T-helper 2 cell treated with Interferon-gamma antibody and Interleukin-4, amounts not matched to agents 100 ng/mL and 5 ng/mL, for 36 hours (primary cell): ENCODE data around the gene MRPL33. TPM values are rescaled to one million over a fixed set of nuclear protein-coding genes. Genes with fewer than 3 reads are reported as not detected.
"Not testable (repeated sequence)": the region's sequence is repeated elsewhere in the genome, so short reads cannot be mapped to it uniquely, and the experiment has no call there.

Source experiments
- intact Hi-C: fragments of 100-400 bp; cut with micrococcal nuclease; formaldehyde crosslinking; loops from one replicate; pipeline ENCODE4 v1.15.1; 2023
- total RNA-seq: library from RNA; stranded (reverse); gene quantifications from 2 replicates; pipeline ENCODE4 v1.2.3, GENCODE V29; 2022

Gene MRPL33
- total RNA-seq, 1 donor from 2014 or later, result 41.6 TPM

DNA sequence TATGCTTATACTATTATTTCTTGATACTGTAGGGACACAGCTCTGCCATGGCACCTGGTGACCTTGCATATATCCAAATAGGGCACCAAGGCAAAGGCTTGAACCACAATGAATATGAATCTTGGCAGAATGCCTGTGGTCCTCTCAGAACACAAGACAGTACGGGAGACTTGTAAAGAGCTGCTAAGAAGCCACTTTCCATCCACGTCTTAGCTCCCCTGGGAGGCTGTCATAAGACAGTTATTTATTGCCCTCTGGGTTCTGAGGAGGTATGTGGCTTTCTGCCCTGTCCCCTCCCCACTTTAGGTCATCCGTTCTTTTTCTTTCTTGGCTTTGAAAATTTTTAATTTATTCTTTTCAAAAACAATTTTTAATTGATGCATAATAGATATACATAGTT is 29.8 kb upstream of the MRPL33 start:
- intact Hi-C loops, result no loop called here

DNA sequence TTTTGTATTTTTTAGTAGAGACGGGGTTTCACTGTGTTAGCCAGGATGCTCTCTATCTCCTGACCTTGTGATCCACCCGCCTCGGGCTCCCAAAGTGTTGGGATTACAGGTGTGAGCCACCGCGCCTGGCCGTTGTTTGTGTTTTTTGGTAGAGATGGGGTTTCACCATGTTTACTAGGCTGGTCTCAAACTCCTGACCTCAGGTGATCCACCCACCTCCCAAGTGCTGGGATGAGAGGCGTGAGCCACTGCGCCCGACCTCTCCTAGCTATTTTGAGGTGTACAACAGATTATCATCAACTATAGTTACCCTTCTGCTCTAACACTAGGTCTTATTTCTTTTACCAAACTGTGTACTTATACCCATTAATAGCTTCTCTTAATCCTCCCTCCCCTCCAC is 28.9 kb upstream of the MRPL33 start:
- intact Hi-C loops, result no loop called here

DNA sequence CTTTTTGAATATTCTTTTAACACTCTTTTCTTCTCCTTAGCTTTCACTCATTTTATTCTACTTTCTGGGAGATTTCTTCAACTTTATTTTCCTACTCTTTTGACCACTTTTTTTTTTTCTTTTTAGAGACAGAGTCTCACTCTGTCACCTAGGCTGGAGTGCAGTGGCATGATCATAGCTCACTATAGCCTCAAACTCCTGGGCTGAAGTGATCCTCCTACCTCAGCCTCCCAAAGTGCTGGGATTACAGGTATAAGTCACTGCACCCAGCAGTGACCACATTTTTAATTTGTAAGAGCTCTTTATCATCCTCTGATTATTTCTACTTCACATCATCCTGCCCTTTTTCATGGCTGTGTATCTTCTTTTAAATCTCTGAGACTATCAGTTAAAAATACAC is 26.0 kb upstream of the MRPL33 start:
- intact Hi-C loops, result not testable (repeated sequence)

DNA sequence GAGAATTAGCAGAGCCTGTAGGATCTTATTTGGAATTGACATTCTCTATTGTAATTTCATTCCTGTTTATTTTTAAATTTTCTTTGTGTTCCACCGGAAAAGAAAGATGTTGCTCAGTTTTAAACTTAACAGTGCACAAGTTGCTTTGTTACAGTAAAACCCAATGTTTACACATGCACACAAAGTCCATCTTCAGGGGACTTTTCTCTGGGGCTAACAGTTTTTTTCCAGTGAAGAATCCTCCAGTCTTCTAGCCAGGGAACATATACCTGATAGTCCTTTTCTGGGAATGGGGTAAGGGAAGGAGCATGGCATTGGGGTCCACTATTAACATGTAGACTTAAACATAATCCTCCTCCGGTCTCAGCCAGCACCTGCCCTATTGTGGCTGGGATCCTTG is 25.2 kb upstream of the MRPL33 start:
- intact Hi-C loops, result no loop called here

DNA sequence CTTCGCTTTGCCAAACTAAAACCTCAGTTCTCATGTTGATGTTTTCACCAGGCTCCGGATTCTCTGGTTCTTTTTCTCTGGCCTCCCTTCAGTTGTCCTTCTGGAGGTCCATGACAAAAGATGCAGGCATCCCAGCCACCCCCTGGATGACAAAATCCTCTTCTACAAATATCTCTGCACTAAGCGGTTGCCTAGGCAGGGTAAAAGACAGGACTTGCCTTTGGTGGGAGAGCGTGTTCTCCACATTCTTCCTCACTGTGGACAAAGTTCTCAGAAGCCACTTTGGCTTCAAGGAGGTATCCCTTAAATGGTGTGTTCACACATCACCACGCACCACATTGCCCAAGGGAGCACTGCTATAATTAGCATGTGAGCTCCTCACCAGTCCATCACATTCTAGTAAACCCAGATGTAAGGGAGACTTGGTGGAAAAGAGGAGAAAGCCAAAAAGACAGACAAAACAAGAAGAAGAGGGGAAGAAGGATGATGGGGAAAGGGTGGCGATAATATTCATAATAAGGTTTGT is 23.6 kb upstream of the MRPL33 start:
- intact Hi-C loops, result no loop called here

DNA sequence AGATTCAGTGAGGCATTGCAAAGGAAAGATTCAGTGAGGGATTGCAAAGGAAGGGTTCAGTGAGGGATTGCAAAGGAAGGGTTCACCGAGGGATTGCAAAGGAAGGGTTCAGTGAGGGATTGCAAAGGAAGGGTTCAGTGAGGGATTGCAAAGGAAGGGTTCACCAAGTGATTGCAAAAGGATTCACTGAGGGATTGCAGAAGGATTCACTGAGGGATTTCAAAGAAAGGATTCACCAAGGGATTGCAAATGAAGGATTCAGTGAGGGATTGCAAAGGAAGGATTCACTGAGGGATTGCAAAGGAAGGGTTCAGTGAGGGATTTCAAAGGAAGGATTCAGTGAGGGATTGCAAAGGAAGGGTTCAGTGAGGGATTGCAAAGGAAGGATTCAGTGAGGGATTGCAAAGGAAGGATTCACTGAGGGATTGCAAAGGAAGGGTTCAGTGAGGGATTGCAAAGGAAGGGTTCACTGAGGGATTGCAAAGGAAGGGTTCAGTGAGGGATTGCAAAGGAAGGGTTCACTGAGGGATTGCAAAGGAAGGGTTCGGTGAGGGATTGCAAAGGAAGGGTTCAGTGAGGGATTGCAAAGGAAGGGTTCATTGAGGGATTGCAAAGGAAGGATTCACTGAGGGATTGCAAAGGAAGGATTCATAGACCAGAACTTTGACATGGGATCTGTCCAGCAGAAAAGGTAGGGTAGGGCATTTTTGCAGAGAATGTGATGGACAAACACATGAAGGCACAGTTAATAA is 22.5 kb upstream of the MRPL33 start:
- intact Hi-C loops, result not testable (repeated sequence)

DNA sequence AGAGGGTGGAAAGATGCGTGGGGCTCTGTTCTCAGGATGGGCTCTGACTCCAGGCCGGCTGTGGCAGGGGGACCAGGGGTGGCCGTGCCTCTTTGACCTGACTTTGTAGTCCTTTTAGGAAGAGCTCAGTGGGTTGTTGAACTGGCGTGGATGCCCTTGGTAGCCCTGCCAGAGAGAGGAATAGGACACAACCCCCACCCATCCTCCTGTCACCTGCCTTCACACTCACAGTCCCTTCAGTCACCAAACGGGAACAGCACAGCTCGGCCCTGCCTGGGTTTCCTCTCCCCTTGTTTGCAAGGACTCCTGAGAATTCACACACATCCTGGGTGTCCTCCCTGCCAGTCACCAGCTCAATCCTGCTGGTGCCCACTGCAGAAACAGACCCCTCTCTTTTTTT is 20.1 kb upstream of the MRPL33 start:
- intact Hi-C loops, result no loop called here

DNA sequence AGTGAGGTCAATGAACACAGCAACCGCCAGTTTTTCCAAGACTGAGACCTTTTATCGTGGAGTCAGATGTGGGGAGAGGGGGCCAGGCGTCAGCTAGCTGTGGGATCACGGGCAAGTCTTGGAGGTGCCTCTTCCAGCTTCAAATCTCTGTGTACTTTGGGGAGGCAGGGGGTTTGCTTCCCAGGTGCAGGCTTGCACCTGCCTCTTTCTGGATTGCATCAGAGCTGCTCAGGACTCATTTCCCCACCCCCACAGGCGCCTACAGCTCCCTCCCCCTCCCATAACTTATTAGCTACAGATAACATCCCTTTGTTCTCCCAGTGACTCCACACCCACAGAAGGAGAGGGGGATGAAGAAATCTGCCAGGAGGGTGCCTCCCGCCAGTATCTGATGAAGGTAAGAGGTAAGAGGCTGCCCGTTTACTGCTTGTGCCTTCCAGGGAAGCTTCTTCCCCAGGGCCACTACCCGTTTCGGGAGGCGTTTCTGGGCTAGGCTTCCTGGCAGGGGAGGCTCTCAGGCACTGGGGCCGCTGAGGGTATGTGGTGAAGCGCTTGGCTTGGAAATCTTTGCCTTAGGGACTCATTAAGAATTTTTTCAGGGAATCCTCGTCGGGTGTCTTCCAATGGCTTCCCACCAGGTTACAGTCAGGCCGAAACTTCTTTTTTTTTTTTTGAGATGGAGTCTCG is 18.8 kb upstream of the MRPL33 start:
- intact Hi-C loops, result no loop called here

DNA sequence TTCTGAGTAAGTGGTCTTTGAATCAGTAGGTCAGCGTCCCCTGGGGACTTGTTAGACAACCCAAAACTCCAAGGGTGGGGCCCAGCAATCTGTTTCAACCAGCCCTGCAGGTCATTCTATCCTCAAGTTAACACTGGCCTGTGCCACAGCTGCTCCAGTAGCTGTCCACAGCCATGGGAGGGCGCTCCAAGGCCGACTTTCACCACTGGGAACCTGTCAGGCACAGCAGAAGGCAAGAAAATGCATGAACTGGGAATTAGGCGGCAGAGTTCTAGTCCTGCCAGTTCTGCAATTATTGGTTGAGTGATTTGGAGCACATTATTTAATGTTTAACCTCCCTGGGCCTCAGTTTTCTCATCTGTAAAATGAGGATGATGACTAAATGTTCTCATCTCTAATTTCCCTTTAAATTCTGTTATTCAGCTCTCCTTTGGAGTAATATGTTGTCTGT is 17.4 kb upstream of the MRPL33 start:
- intact Hi-C loops, result loop anchor here (1.0 kb wide), 1 partner anchor 698 kb away; no protein-coding TSS in a partner anchor

DNA sequence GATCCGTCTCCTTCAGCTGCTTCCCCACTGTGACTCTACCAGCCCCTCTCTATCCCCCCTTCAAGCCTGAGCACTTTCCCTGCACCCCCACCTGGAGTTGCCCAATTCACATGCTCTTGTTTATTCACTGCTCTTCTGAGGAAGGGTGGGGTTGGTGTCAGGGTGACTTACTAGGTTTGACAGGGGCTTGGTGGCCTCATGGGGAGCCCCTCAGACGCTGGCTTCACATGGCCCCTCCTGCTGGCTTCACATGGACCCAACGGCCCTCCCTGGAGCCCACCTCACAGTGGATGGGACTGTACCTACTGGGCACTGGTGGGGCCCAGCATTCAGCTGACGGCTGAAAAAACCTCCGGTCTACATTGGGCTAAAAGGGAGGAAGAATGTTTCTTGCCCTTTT is 16.7 kb upstream of the MRPL33 start:
- intact Hi-C loops, result loop anchor here (1.0 kb wide), 1 partner anchor 697 kb away; no protein-coding TSS in a partner anchor

DNA sequence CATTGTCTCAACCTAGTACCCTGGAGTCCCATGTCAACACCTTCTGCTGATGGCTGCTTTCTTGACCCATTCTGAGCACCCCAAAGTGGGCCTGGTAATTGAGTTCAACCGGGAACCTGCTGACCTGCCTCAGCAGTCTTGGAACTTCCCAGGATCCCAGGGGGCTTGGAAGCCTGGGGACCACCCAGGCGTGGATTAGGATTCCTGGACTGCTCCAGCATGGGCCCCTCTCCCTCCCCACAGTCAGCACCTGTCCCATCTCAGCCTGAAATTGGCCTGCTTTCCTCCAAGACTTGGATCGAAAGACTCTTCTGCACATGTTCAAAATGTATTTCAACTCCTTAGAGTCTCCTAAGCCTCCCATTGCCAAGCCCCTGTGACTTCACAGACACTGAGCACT is 15.4 kb upstream of the MRPL33 start:
- intact Hi-C loops, result no loop called here

DNA sequence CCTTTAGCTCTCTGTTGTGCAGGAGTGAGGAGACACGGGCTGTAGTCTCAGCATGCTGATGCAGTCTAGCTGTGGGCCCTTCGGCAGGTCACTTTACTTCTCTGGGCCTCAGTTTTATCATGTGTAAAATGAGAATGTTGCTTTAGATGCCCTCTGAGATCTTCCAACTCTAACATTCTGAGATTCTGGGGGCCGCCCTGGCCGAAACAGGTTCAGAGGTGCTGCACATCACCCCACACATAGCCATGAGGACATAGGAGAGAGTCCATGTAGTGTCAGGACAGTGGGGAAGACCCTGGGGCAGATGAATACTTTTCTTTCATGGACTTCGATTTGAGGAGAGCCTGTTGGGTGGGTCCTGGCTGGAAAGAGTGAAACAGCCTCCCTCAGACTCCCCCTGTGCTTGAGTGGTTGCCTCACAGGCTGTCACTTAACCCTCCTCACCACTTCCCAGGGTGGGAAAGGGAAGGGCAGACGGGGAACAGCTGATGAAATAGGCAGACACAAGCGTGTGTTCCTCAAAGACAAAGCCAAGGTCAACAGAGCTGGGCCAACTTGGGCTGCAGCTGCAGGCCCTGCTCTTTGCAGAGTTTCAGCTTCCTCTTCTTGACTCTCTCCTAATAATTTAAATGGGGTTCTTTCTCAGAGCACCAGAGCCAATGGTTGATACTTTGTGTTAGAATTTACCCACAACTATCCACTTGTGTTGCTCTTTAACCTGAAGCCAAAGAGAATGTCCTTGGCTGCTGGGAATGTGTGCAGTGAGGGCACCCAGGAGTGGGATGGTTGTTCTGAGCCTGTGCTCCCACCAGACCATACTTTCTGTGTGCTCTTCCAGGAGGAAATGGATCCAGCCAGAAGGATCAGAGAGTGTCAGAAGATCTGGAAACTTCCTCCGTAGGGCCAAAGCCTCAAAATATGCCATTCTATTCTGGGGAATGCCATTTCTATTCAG is 14.7 kb upstream of the MRPL33 start:
- intact Hi-C loops, result no loop called here

DNA sequence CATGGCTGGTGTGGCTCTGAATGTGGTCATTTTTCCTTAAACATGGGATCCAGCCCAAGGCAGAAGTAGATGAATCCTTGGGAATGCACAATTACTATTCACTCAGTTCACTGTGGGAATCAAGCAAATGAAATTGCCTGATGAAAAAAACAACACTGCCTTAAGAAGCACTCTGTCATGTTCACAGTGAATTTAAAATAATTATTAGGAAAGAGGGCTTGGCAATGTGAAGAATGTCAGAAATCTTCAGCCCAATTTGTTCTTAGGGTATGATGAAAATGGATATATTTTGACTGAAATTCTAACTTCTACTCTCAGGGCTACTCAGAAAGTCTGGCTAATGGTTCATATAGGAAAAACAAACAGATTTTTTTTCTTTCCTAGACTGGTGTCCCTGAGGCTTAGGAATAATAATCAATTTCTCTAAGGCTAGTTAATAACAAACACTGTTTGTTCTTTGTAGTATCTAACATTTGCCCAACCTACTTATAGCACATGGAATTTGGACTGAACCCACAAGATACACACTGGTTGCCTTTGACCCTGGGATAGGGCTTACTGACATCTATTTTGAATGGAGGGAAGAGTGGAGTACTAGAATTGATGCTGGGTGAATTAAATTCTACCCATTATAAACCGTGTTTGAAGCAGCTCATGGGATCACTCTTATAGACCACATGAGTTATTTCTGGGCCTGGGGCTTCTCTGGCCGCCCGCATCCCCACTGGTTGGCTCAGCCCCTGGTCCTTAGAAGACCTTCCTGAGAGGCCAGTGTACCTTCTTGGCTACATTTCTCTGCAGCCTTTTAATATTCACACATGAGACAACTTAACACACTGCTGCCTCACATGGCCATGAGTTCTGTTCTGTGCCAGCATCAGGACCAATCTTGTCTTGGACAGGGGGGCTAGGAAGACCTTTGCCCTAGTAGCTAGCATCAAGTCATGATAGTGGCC is 8.3 kb upstream of the MRPL33 start:
- intact Hi-C loops, result no loop called here

DNA sequence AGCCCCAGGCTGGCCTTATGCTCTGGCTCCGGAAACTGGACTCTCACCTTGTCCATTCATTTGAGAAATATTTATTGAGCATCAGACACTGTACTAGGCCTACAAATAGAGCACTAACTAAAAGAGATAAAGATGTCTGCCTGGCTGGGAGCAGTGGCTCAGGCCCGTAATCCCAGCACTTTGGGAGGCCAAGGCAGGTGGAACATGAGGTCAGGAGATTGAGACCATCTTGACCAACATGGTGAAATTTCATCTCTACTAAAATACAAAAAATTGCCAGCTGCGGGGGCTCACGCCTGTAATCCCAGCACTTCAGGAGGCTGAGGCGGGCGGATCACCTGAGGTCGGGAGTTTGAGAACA is 7.6 kb upstream of the MRPL33 start:
- intact Hi-C loops, result no loop called here

DNA sequence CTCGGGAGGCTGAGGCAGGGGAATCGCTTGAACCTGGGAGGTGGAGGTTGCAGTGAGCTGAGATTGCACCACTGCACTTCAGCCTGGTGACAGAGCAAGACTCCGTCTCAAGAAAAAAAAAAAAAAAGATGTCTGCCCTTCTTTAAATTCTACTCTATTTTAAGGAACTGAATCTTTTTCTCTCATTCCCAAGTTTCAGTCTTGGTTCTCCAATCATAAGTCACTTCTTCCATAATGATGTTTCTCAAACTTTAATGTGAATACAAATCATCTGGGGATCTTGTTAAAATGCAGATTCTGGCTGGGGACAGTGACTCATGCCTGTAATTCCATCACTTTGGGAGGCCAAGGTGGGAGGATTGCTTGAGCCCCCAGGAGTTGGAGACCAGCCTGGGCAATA is 7.0 kb upstream of the MRPL33 start:
- intact Hi-C loops, result not testable (repeated sequence)

DNA sequence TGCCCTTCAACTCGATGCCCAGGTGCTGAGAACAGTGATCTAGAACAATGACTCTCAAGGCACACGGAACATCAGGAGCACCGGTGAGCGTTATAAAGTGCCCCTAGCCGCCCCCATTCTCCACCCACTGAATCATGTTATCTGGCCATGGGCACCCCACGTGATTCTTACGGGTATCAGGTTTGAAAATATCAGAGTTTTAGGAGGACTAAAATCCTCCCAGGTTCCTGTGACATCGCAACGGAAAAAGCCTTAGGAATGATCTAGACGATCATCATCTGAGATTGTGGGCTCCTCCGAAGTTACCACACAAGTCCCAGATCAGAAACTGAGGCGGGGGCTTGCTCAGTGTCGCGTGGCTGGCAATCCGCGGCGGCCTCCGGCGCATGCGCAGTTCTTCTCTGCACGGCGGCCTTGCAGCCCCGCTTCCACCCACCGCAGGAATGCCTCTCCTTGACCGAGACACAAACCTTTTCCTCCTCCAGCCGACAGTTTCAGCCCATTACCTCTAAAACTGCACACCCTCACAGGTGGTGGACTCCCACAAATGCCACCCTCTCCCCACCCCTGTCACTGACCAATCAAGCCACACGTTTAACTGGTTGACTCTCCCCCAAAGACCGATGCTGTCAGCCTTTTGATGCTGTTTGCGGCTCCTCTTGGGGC is 5.8 kb upstream of the MRPL33 start:
- intact Hi-C loops, result no loop called here

DNA sequence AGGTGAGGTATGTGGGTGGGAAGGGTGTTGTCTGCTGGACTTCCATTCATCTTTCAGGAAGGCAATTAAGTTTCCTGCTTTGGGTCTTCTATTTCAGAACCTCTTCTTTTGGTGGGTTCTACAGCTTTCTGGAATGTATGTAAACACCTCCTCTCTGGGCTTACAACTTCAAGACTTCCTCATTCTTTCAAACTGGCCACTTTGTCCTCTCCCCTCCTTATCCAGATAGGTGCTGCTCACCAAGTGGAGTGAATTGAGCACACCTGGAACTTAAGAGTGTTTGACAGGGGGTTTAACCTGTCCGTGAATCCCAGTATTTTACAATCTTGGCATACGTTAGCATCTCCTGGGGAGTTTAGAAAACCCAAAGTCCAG is 5.2 kb upstream of the MRPL33 start:
- intact Hi-C loops, result no loop called here

DNA sequence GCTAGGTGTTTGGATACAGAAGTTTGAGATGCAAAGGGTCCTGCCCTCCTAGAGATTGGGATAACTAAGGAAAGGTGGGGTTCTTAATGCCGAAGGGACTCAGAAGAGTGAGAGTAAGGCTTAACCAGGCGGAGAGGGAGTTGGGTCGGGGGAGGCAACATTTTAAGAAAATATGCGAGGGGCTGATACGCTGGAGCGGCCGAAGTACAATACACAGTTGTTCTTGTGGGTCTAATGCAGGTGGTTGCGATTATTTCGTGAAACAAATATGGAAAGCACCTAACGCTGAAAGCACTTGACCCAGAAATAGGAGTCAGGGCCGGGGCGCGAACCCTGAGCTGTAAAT is 344 bp upstream of the MRPL33 start:
- intact Hi-C loops, result loop anchor here (1.0 to 2.0 kb wide), 2 partner anchors 119 to 620 kb away; partner anchors contain the start of genes BABAM2 and RBKS

DNA sequence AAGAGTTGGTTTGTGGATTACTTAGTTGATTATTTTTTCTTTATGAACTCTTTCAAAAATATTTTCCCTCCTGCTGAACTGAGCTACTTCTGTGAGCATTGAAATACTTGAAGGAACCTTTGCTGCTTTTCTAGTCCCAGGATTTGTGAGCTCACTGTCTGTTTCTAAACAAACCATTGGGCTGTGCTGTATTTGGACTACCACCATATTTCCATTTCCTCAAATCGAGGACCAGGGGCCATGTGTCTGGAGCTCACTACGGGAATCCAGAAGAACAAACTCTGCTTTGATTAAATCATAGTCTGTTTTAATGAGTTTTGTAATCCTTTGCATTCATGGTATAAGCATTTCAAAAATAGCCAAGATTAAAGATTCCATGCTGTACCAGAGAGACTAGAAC is 1.3 kb downstream of the MRPL33 start:
- intact Hi-C loops, result no loop called here

DNA sequence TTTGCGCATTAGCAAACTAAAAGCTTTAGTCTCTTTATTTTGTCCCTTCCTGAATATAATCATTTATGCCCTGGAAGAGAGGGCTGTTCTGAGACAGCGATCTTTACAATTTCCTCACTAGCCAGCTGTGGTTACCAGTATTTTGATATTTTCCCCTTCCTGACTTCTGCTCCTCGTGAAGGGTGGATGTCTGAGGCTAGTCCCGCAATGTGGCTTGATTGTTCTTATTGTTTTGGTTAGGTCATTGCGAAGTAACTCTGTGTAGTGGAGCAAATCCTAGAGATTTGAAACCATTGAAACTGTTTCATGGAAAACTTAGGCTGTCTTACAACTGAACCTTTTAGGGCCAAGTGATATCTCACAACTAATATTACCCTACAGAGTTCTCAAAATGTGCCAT is 2.4 kb downstream of the MRPL33 start:
- intact Hi-C loops, result no loop called here
